ENCODE results near the gene TLCD2. TPM values are rescaled to one million over a fixed set of nuclear protein-coding genes. Genes with fewer than 3 reads are reported as not detected.
"Not testable (repeated sequence)": the region's sequence is repeated elsewhere in the genome, so short reads cannot be mapped to it uniquely, and the experiment has no call there.

The TLCD2 gene
- total RNA-seq, 1 donor from 2014 or later, result 12.7 TPM

GRCh38 chr17:1676401-1676800 lies 33.8 kb downstream of the TLCD2 start:
- Histone ChIP-seq H3K4me1 (no peaks in the 10 kb centered on the region), H3K36me3 (peaks cover 100% of the 10 kb centered on the region), H3K9me3 (no peaks in the 10 kb centered on the region), H3K27ac (no peak overlapping the region), H3K27me3 (no peaks in the 10 kb centered on the region), H3K4me3 (no peak overlapping the region)
- no peak for TF ChIP-seq CTCF (IDR thresholded peaks at IDR 0.05)
- DNase-seq, result no peak
- intact Hi-C loops (cut with DNase I), result loop anchor here (10.0 kb wide), 1 partner anchor 108 kb away; no protein-coding TSS in a partner anchor
- ATAC-seq, result no peak

- no peak overlapping the region for H3K4me3 ChIP-seq
- H3K4me1 ChIP-seq, result peaks cover 21% of the 10 kb centered on the region
- H3K27me3 ChIP-seq, result no peaks in the 10 kb centered on the region
- H3K36me3 ChIP-seq, result peaks cover 100% of the 10 kb centered on the region
- intact Hi-C loops (cut with DNase I), result loop anchor here (10.0 kb wide), 1 partner anchor 112 kb away; no protein-coding TSS in a partner anchor
- no peak for ATAC-seq
- H3K27ac ChIP-seq, result no peak overlapping the region
- H3K9me3 ChIP-seq, result no peaks in the 10 kb centered on the region
- no peak for TF ChIP-seq CTCF (IDR thresholded peaks at IDR 0.05)
- DNase-seq, result no peak
Observed at GRCh38 chr17:1673041-1673785, 37.0 kb downstream of the TLCD2 start.

GRCh38 chr17:1663934-1664333 lies 46.2 kb downstream of the TLCD2 start:
- H3K4me1 ChIP-seq; H3K4me3 ChIP-seq; H3K9me3 ChIP-seq; H3K27ac ChIP-seq; intact Hi-C loops (cut with DNase I); H3K27me3 ChIP-seq; ATAC-seq; DNase-seq: not testable (repeated sequence)
- H3K36me3 ChIP-seq, result peaks cover 97% of the 10 kb centered on the region

- ATAC-seq (no peak), DNase-seq (no peak)
- Histone ChIP-seq H3K27me3 (no peaks in the 10 kb centered on the region), H3K4me3 (no peak overlapping the region), H3K36me3 (peaks cover 100% of the 10 kb centered on the region), H3K27ac (no peak overlapping the region), H3K4me1 (no peaks in the 10 kb centered on the region), H3K9me3 (no peaks in the 10 kb centered on the region)
- no peak for TF ChIP-seq CTCF (IDR thresholded peaks at IDR 0.05)
- intact Hi-C loops (cut with DNase I), result no loop called here
Observed at GRCh38 chr17:1661045-1661444, 49.1 kb downstream of the TLCD2 start.

- Histone ChIP-seq H3K27me3 (no peaks in the 10 kb centered on the region), H3K36me3 (peaks cover 100% of the 10 kb centered on the region), H3K4me3 (no peak overlapping the region), H3K27ac (no peak overlapping the region), H3K9me3 (no peaks in the 10 kb centered on the region), H3K4me1 (no peaks in the 10 kb centered on the region)
- DNase-seq, result no peak
- no peak for ATAC-seq
- no peak for TF ChIP-seq CTCF (IDR thresholded peaks at IDR 0.05)
- intact Hi-C loops (cut with DNase I), result no loop called here
Observed at GRCh38 chr17:1658100-1658499, 52.1 kb downstream of the TLCD2 start.

- H3K4me1 ChIP-seq, result peaks cover 13% of the 10 kb centered on the region
- H3K27ac ChIP-seq, result no peak overlapping the region
- no peak for TF ChIP-seq CTCF (IDR thresholded peaks at IDR 0.05)
- H3K4me3 ChIP-seq, result no peak overlapping the region
- H3K9me3 ChIP-seq, result no peaks in the 10 kb centered on the region
- intact Hi-C loops (cut with DNase I), result no loop called here
- DNase-seq (no peak), ATAC-seq (no peak)
- peaks cover 86% of the 10 kb centered on the region for H3K36me3 ChIP-seq
- no peaks in the 10 kb centered on the region for H3K27me3 ChIP-seq
Observed at GRCh38 chr17:1653735-1654134, 56.4 kb downstream of the TLCD2 start.

GRCh38 chr17:1652794-1653193 lies 57.4 kb downstream of the TLCD2 start:
- DNase-seq; H3K4me3 ChIP-seq; intact Hi-C loops (cut with DNase I); H3K9me3 ChIP-seq; H3K27me3 ChIP-seq; H3K27ac ChIP-seq; ATAC-seq: not testable (repeated sequence)
- peaks cover 19% of the 10 kb centered on the region for H3K4me1 ChIP-seq
- peaks cover 76% of the 10 kb centered on the region for H3K36me3 ChIP-seq
